Cardiac muscle cell (in vitro differentiated cells and primary cell): Measurements from ENCODE around the gene KMT2D. TPM values are rescaled to one million over a fixed set of nuclear protein-coding genes. Genes with fewer than 3 reads are reported as not detected.
A peak's percentile ranks its signal among the peaks of the same experiment; 100 is the strongest.

Experiments used
- DNase-seq, 2 donors: peaks; one replicate each; pipeline versions ENCODE4 v3.0.0 to v3.0.0-alpha.2; 2010 to 2017; ENCODE audit warnings: low read depth in 1 of 2, low spot score in 1 of 2
- H3K27ac ChIP-seq: fragments of 200-600 bp; sonication (generic); 2 replicates; pipeline ENCODE4 v1.5.1; 2016
- H3K27me3 ChIP-seq: fragments of 200-600 bp; sonication (generic); 2 replicates; pipeline ENCODE4 v1.6.0; 2016; ENCODE audit warnings: control low read depth
- H3K36me3 ChIP-seq: fragments of 200-600 bp; sonication (generic); 2 replicates; pipeline ENCODE4 v1.5.1; 2016; ENCODE audit warnings: control low read depth
- H3K4me1 ChIP-seq: fragments of 200-600 bp; sonication (generic); 2 replicates; pipeline ENCODE4 v1.8.1; 2017; ENCODE audit warnings: low read depth, mild to moderate bottlenecking, mixed run types
- H3K4me3 ChIP-seq: fragments of 200-600 bp; sonication (generic); 2 replicates; pipeline ENCODE4 v1.5.1; 2016; ENCODE audit warnings: mild to moderate bottlenecking
- H3K9me3 ChIP-seq: fragments of 200-600 bp; sonication (generic); 2 replicates; pipeline ENCODE4 v1.5.1; 2017; ENCODE audit warnings: low read depth, mild to moderate bottlenecking, control low read depth
- CTCF ChIP-seq: IDR thresholded peaks from 2 replicates; pipeline ENCODE4 v1.5.1; 2012; ENCODE audit warnings: low read depth, mild to moderate bottlenecking, low read length
- polyA plus RNA-seq: library from polyadenylated mRNA; unstranded; fragments of >200 nt; fragmentation: Nextera tagmentation; extraction: Ambion mirVana; gene quantifications from 2 replicates; pipeline ENCODE4 v1.2.1, GENCODE V29; 2016
- total RNA-seq: library from RNA; depleted of rRNA; stranded (reverse); fragments of >200 nt; gene quantifications from 2 replicates; pipeline ENCODE4 v1.2.3, GENCODE V29; 2016

The KMT2D gene
- total and polyA plus RNA-seq, 2 experiments from 2014 or later: 31.0 to 41.3 TPM

GRCh38 chr12:49104822-49105221 is 44.2 kb upstream of the KMT2D start:
- no peaks in the 10 kb centered on the region for H3K27me3 ChIP-seq
- H3K36me3 ChIP-seq: peaks cover 43% of the 10 kb centered on the region
- TF ChIP-seq CTCF: no peak
- no peak overlapping the region for H3K27ac ChIP-seq
- no peaks in the 10 kb centered on the region for H3K9me3 ChIP-seq
- H3K4me3 ChIP-seq: no peak overlapping the region
- peaks cover 10% of the 10 kb centered on the region for H3K4me1 ChIP-seq
- DNase-seq: no peak

- H3K4me1 ChIP-seq: no peaks in the 10 kb centered on the region
- peaks cover 52% of the 10 kb centered on the region for H3K36me3 ChIP-seq
- no peak overlapping the region for H3K4me3 ChIP-seq
- no peaks in the 10 kb centered on the region for H3K9me3 ChIP-seq
- peaks cover 4% of the 10 kb centered on the region for H3K27me3 ChIP-seq
- no peak for DNase-seq
- no peak for TF ChIP-seq CTCF
- no peak overlapping the region for H3K27ac ChIP-seq
These were observed 39.8 kb upstream of the KMT2D start for GRCh38 chr12:49100380-49100779.

DNA sequence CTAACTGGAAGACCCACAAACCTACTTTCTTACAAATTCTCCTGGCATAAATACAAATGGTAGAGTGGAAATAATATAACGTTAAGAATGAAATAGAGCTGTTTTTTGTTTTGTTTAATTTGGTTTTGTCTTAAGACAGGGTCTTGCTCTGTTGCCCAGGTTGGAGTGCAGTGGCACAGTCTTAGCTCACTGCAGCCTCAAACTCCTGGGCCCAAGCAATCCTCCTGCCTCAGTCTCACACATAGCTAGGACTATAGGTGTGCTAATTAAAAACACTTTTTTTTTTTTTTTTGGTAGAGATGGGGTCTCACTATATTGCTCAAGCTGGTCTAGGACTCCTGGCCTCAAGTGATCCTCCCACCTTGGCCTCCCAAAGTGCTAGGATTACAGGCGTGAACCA is 38.1 kb upstream of the KMT2D start:
- Histone ChIP-seq H3K9me3 (no peaks in the 10 kb centered on the region), H3K27ac (no peak overlapping the region), H3K4me1 (peaks cover 8% of the 10 kb centered on the region), H3K4me3 (no peak overlapping the region), H3K36me3 (peaks cover 46% of the 10 kb centered on the region), H3K27me3 (peaks cover 21% of the 10 kb centered on the region)
- TF ChIP-seq CTCF: no peak
- no peak for DNase-seq

GRCh38 chr12:49098035-49098451 is 37.4 kb upstream of the KMT2D start:
- Histone ChIP-seq H3K36me3 (peaks cover 39% of the 10 kb centered on the region), H3K27me3 (peaks cover 28% of the 10 kb centered on the region)

DNA sequence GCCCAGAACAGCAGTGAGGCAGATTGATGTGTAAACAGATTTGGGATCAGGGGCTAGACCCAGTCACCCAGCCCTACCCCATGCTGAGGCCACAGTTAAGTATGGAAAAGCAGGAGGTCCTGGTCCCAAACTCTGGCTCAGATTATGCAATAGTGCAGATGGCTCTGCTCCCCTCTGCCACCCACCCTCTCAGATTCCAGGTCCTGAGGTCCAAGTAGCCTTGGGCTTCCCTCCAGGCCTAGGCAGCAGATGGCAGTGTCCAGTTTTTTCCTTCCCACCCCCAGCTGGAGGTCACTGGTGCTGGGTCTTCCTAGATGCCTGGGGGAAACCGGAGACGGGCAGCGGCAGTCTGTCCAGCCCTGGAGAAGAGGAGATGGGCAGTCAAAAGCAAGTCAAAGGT is 36.8 kb upstream of the KMT2D start:
- Histone ChIP-seq H3K4me3 (no peak overlapping the region), H3K4me1 (peaks cover 8% of the 10 kb centered on the region), H3K9me3 (no peaks in the 10 kb centered on the region), H3K27ac (no peak overlapping the region), H3K36me3 (peaks cover 33% of the 10 kb centered on the region), H3K27me3 (peaks cover 34% of the 10 kb centered on the region)
- TF ChIP-seq CTCF: no peak
- no peak for DNase-seq

More at GRCh38 chr12:49098035-49098451, 37.4 kb upstream of the KMT2D start:
- peak; percentile 84 for TF ChIP-seq CTCF
- no peaks in the 10 kb centered on the region for H3K9me3 ChIP-seq
- H3K27ac ChIP-seq: no peak overlapping the region
- peak; percentile 64 to 69 for DNase-seq
- peaks cover 8% of the 10 kb centered on the region for H3K4me1 ChIP-seq
- no peak overlapping the region for H3K4me3 ChIP-seq

DNA sequence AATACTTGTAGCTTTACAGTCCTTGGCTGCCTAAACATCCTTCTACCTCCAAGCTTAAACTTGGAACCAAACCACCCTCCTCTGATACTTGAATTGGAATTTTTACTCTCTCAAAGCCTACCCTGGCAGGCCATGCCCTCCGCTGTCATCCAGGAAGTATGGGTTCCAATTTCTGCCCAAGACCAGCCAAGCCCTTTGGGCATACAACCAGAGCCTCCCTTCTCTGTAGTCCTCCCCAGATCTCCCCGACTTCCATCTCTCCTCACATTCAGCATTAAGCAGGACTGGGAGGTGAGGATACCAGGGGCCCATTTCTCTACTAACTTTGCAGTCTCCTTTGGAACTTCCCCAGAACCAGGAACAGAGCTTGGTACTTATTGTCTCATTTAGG is 34.4 kb upstream of the KMT2D start:
- H3K36me3 ChIP-seq: peaks cover 10% of the 10 kb centered on the region
- no peak for TF ChIP-seq CTCF
- no peaks in the 10 kb centered on the region for H3K9me3 ChIP-seq
- H3K27ac ChIP-seq: no peak overlapping the region
- no peak overlapping the region for H3K4me3 ChIP-seq
- peaks cover 8% of the 10 kb centered on the region for H3K4me1 ChIP-seq
- H3K27me3 ChIP-seq: peaks cover 59% of the 10 kb centered on the region
- no peak for DNase-seq
